HEK293 (cell line): ENCODE data around the gene SETD5.
A peak's percentile ranks its signal among the peaks of the same experiment; 100 is the strongest.

Experiments
- CTCF ChIA-PET: fragments of 350-600 bp; formaldehyde crosslinking; extraction: SDS; loops from one replicate; lab custom pipeline; 2021; ENCODE audit warnings: antibody characterized with exemption; lab: Yijun Ruan, JAX
- POLR2A ChIA-PET: fragments of 300-600 bp; formaldehyde crosslinking; extraction: SDS; loops from one replicate; lab custom pipeline; 2020; ENCODE audit warnings: antibody characterized with exemption, inconsistent platforms; lab: Yijun Ruan, JAX
- H3K27ac ChIP-seq: fragments of 200-500 bp; sonication (Bioruptor generic); 2 replicates; pipeline ENCODE4 v1.5.1; 2014; ENCODE audit warnings: low read depth, low read length, control low read depth, inconsistent platforms; ENCODE audit errors: extremely low read depth
- H3K36me3 ChIP-seq, 2 experiments: fragments of 200-500 bp in 1 of 2; sonication (Bioruptor generic) in 1 of 2; 1 replicate in 1 of 2; 2 replicates in 1 of 2; pipeline ENCODE4 v1.5.1; 2014 to 2017; ENCODE audit warnings: inconsistent platforms in 2 of 2, low read length in 2 of 2; ENCODE audit not compliant: control insufficient read depth in 2 of 2, insufficient read depth in 1 of 2
- H3K4me1 ChIP-seq: fragments of 200-500 bp; sonication (Bioruptor generic); 2 replicates; pipeline ENCODE4 v1.5.1; 2014; ENCODE audit warnings: mild to moderate bottlenecking, low read length, inconsistent platforms; ENCODE audit not compliant: control insufficient read depth, insufficient read depth
- H3K4me3 ChIP-seq: 2 replicates; pipeline ENCODE4 v1.5.1; 2011; ENCODE audit warnings: low read depth, mild to moderate bottlenecking, control low read depth, low read length, moderate library complexity
- H3K9me3 ChIP-seq: fragments of 200-500 bp; sonication (Bioruptor generic); 2 replicates; pipeline ENCODE4 v1.5.1; 2014; ENCODE audit warnings: low read depth, low read length, inconsistent platforms; ENCODE audit not compliant: control insufficient read depth, insufficient read depth
- CTCF ChIP-seq: fragments of 450-650 bp; formaldehyde crosslinking; IDR thresholded peaks from 2 replicates; pipeline ENCODE4 v1.5.1; 2016; ENCODE audit warnings: missing biosample characterization, missing genetic modification characterization
- PBX3 ChIP-seq: sonication (generic); formaldehyde crosslinking; IDR thresholded peaks from 2 replicates; pipeline ENCODE4 v1.8.1; 2022; ENCODE audit warnings: mild to moderate bottlenecking, moderate library complexity, missing genetic modification reagents
- PRDM1 ChIP-seq: fragments of 450-650 bp; formaldehyde crosslinking; IDR thresholded peaks from 2 replicates; pipeline ENCODE4; 2016; ENCODE audit warnings: missing biosample characterization, missing genetic modification characterization
- PRDM10 ChIP-seq: fragments of 450-650 bp; formaldehyde crosslinking; IDR thresholded peaks from 2 replicates; pipeline ENCODE4 v1.5.1; 2016; ENCODE audit warnings: missing biosample characterization, missing genetic modification characterization
- PRDM6 ChIP-seq: fragments of 450-650 bp; formaldehyde crosslinking; IDR thresholded peaks from 2 replicates; pipeline ENCODE4 v1.5.1; 2017; ENCODE audit warnings: missing biosample characterization, missing genetic modification characterization
- SP2 ChIP-seq: fragments of 450-650 bp; formaldehyde crosslinking; IDR thresholded peaks from 2 replicates; pipeline ENCODE4 v1.5.1; 2016; ENCODE audit warnings: missing biosample characterization, missing genetic modification characterization
- TCF7L2 ChIP-seq: IDR thresholded peaks from 2 replicates; pipeline ENCODE4 v1.6.1; 2011; ENCODE audit warnings: low read depth, mild to moderate bottlenecking, inconsistent platforms, low read length, moderate library complexity, borderline replicate concordance
- ZBTB1 ChIP-seq: fragments of 450-650 bp; formaldehyde crosslinking; IDR thresholded peaks from 2 replicates; pipeline ENCODE4 v1.5.1; 2016; ENCODE audit warnings: missing biosample characterization, missing genetic modification characterization
- ZBTB17 ChIP-seq: fragments of 450-650 bp; formaldehyde crosslinking; IDR thresholded peaks from 2 replicates; pipeline ENCODE4 v1.5.1; 2016; ENCODE audit warnings: missing biosample characterization, missing genetic modification characterization
- ZNF280C ChIP-seq: fragments of 450-650 bp; formaldehyde crosslinking; IDR thresholded peaks from 2 replicates; pipeline ENCODE4 v1.5.1; 2016; ENCODE audit warnings: missing biosample characterization, missing genetic modification characterization
- ZNF280D ChIP-seq: fragments of 450-650 bp; formaldehyde crosslinking; IDR thresholded peaks from 2 replicates; pipeline ENCODE4 v1.5.1; 2016; ENCODE audit warnings: missing biosample characterization, missing genetic modification characterization
- ZNF341 ChIP-seq: fragments of 450-650 bp; formaldehyde crosslinking; IDR thresholded peaks from 2 replicates; pipeline ENCODE4; 2016; ENCODE audit warnings: low read depth, missing biosample characterization, missing genetic modification characterization
- ZNF404 ChIP-seq: fragments of 450-650 bp; formaldehyde crosslinking; IDR thresholded peaks from 2 replicates; pipeline ENCODE4 v1.5.1; 2017; ENCODE audit warnings: missing biosample characterization, missing genetic modification characterization
- ZNF416 ChIP-seq: fragments of 450-650 bp; formaldehyde crosslinking; IDR thresholded peaks from 2 replicates; pipeline ENCODE4 v1.5.1; 2016; ENCODE audit warnings: missing biosample characterization, missing genetic modification characterization
- ZNF521 ChIP-seq: fragments of 450-650 bp; formaldehyde crosslinking; IDR thresholded peaks from 2 replicates; pipeline ENCODE4 v1.5.1; 2017; ENCODE audit warnings: missing biosample characterization, mild to moderate bottlenecking, missing genetic modification characterization
- ZNF555 ChIP-seq: fragments of 450-650 bp; formaldehyde crosslinking; conservative IDR thresholded peaks from 2 replicates; pipeline ENCODE4 v1.5.1; 2017; ENCODE audit warnings: missing biosample characterization, mild to moderate bottlenecking, missing genetic modification characterization, inconsistent platforms
- ZNF571 ChIP-seq: fragments of 450-650 bp; formaldehyde crosslinking; IDR thresholded peaks from 2 replicates; pipeline ENCODE4 v1.5.0; 2017; ENCODE audit warnings: missing biosample characterization, missing genetic modification characterization
- ZNF776 ChIP-seq: fragments of 450-650 bp; formaldehyde crosslinking; IDR thresholded peaks from 2 replicates; pipeline ENCODE4 v1.5.0; 2017; ENCODE audit warnings: missing biosample characterization, missing genetic modification characterization, borderline replicate concordance
- ZNF792 ChIP-seq: fragments of 450-650 bp; formaldehyde crosslinking; IDR thresholded peaks from 2 replicates; pipeline ENCODE4 v1.5.1; 2016; ENCODE audit warnings: missing biosample characterization, missing genetic modification characterization

Gene SETD5

GRCh38 chr3:9386078-9386459 lies 11.3 kb upstream of the SETD5 start (continued):
- peak; percentile 15; the same call in 1 of the 2 replicates for TF ChIP-seq PRDM10 (tag by site-specific recombination)
- TF ChIP-seq ZNF792 = no peak
- TF ChIP-seq PRDM1 (tag by site-specific recombination) = 0 out of 2 replicates have a peak, but pooled peaks have one; percentile 1
- no peak for TF ChIP-seq ZNF404 (tag by site-specific recombination)
- no peak for TF ChIP-seq ZNF776 (tag by site-specific recombination)
- TF ChIP-seq ZBTB1 = no peak
- TF ChIP-seq ZNF521 (tag by site-specific recombination) = no peak
- TF ChIP-seq, all 188 proteins: peak for 2

GRCh38 chr3:9386501-9387321 lies 10.7 kb upstream of the SETD5 start:
- ChIA-PET CTCF (interaction anchor here (0.6 to 0.7 kb wide), 2 partner anchors 17 to 73 kb away, joined by 3 to 5 read pairs; no protein-coding TSS in a partner anchor), POLR2A (interaction anchor here (1.2 kb wide), 1 partner anchor 9 kb away, joined by 4 read pairs; no protein-coding TSS in a partner anchor)
- TF ChIP-seq PRDM6 (tag by site-specific recombination) = no peak
- TF ChIP-seq ZNF571 (tag by site-specific recombination) = no peak
- TF ChIP-seq PBX3 (CRISPR knock-in tag) = no peak
- TF ChIP-seq ZBTB17 = no peak
- TF ChIP-seq ZNF416 (tag by site-specific recombination) = no peak
- TF ChIP-seq CTCF (tag by site-specific recombination) = no peak
- no peak for TF ChIP-seq ZNF555
- no peak for TF ChIP-seq ZNF280C
- no peak for TF ChIP-seq TCF7L2
- TF ChIP-seq ZNF341 (tag by site-specific recombination) = no peak
- no peak for TF ChIP-seq ZNF280D (tag by site-specific recombination)
- no peak for TF ChIP-seq ZNF792
- TF ChIP-seq SP2 (tag by site-specific recombination) = no peak
- H3K27ac ChIP-seq = no peak overlapping the region
- H3K36me3 ChIP-seq = peaks cover 81 to 90% of the 10 kb centered on the region in 2 experiments
- H3K9me3 ChIP-seq = no peaks in the 10 kb centered on the region
- H3K4me1 ChIP-seq = no peaks in the 10 kb centered on the region
- H3K4me3 ChIP-seq = no peak overlapping the region
